Sigmoid colon (tissue), 4 donors: Measurements from ENCODE around the gene ANKRD27.

ENCODE experiments used
- CTCF ChIP-seq, 4 experiments: fragments of 450-650 bp in 3 of 4; fragments of 200-600 bp in 1 of 4; IDR thresholded peaks; one replicate each; pipeline ENCODE4 v1.5.1; 2016 to 2019; ENCODE audit warnings: antibody characterized with exemption in 4 of 4, mild to moderate bottlenecking in 3 of 4, moderate library complexity in 2 of 4
- EP300 ChIP-seq, 4 donors: sonication (generic); formaldehyde crosslinking; IDR thresholded peaks; one replicate each; pipeline ENCODE4 v1.6.1; 2017; ENCODE audit warnings: antibody characterized with exemption in 4 of 4
- POLR2A ChIP-seq, 2 donors: fragments of 450-650 bp; IDR thresholded peaks; one replicate each; pipeline ENCODE4 v1.6.1; 2016; ENCODE audit warnings: antibody characterized with exemption in 2 of 2, mild to moderate bottlenecking in 2 of 2, moderate library complexity in 2 of 2
- POLR2AphosphoS5 ChIP-seq, 4 donors: sonication (generic); formaldehyde crosslinking; IDR thresholded peaks; one replicate each; pipeline ENCODE4 v1.6.1; 2017; ENCODE audit warnings: antibody characterized with exemption in 4 of 4

- TF ChIP-seq POLR2AphosphoS5 (IDR thresholded peaks at IDR 0.05): no peak
- no peak for TF ChIP-seq CTCF (IDR thresholded peaks at IDR 0.05)
- TF ChIP-seq POLR2A (IDR thresholded peaks at IDR 0.05): no peak
- TF ChIP-seq EP300 (IDR thresholded peaks at IDR 0.05): no peak
Observed at GRCh38 chr19:32653599-32653915, 21.4 kb downstream of the ANKRD27 start.
